MM.1S (cell line): ENCODE measurements around the gene JADE1.

Source experiments
- DNase-seq: peaks from one replicate; pipeline ENCODE4 v3.0.0-alpha.2; 2015
- H2AFZ ChIP-seq: fragments of 300-600 bp; sonication (generic); 2 replicates; pipeline ENCODE4 v1.6.0; 2016; ENCODE audit warnings: antibody characterized with exemption, low read length
- H3F3A ChIP-seq: fragments of 300-600 bp; sonication (generic); 2 replicates; pipeline ENCODE4 v1.6.1; 2016; ENCODE audit warnings: mild to moderate bottlenecking, antibody characterized with exemption, low read length, moderate library complexity, mixed read lengths; ENCODE audit not compliant: insufficient read depth
- H3K27ac ChIP-seq: fragments of 300-600 bp; sonication (generic); 2 replicates; pipeline ENCODE4 v1.5.1; 2016; ENCODE audit warnings: mild to moderate bottlenecking, low read length
- H3K27me3 ChIP-seq: fragments of 300-600 bp; sonication (generic); replicated peaks from 2 replicates; pipeline ENCODE4 v1.6.0; 2016; ENCODE audit warnings: low read length; ENCODE audit not compliant: insufficient read depth
- H3K36me3 ChIP-seq: fragments of 300-600 bp; sonication (generic); replicated peaks from 2 replicates; pipeline ENCODE4 v1.6.1; 2016; ENCODE audit warnings: mild to moderate bottlenecking, low read length, mixed read lengths; ENCODE audit not compliant: insufficient read depth
- H3K4me1 ChIP-seq: fragments of 300-600 bp; sonication (generic); 2 replicates; pipeline ENCODE4 v1.6.1; 2016; ENCODE audit warnings: low read length, mixed read lengths
- H3K4me2 ChIP-seq: fragments of 300-600 bp; sonication (generic); 2 replicates; pipeline ENCODE4 v1.6.0; 2016; ENCODE audit warnings: low read depth, low read length
- H3K4me3 ChIP-seq: fragments of 300-600 bp; sonication (generic); 2 replicates; pipeline ENCODE4 v1.5.1; 2016; ENCODE audit warnings: low read length, mixed read lengths
- H3K79me2 ChIP-seq: fragments of 300-600 bp; sonication (generic); 2 replicates; pipeline ENCODE4 v1.6.1; 2016; ENCODE audit warnings: mixed run types, low read length, mixed read lengths
- H3K9ac ChIP-seq: fragments of 300-600 bp; sonication (generic); 2 replicates; pipeline ENCODE4 v1.6.1; 2016; ENCODE audit warnings: low read length, mixed read lengths
- H3K9me2 ChIP-seq: fragments of 300-600 bp; sonication (generic); replicated peaks from 2 replicates; pipeline ENCODE4 v1.6.1; 2016; ENCODE audit warnings: mild to moderate bottlenecking, low read length, mixed read lengths; ENCODE audit not compliant: insufficient read depth
- H3K9me3 ChIP-seq: fragments of 300-600 bp; sonication (generic); replicated peaks from 2 replicates; pipeline ENCODE4 v1.6.1; 2016; ENCODE audit warnings: mild to moderate bottlenecking, low read length, mixed read lengths; ENCODE audit not compliant: insufficient read depth
- H4K20me1 ChIP-seq: fragments of 300-600 bp; sonication (generic); 2 replicates; pipeline ENCODE4 v1.6.1; 2016; ENCODE audit warnings: mild to moderate bottlenecking, low read length, moderate library complexity, mixed read lengths; ENCODE audit not compliant: insufficient read depth
- CTCF ChIP-seq: fragments of 300-600 bp; sonication (generic); IDR thresholded peaks from 2 replicates; pipeline ENCODE4 v1.5.1; 2016; ENCODE audit warnings: antibody characterized with exemption, low read length, mixed read lengths
- EZH2 ChIP-seq: fragments of 300-600 bp; sonication (generic); optimal IDR thresholded peaks from 2 replicates; pipeline ENCODE3; 2017; ENCODE audit warnings: low read depth, mild to moderate bottlenecking, antibody characterized with exemption, low read length, mixed read lengths
- EZH2phosphoT487 ChIP-seq: fragments of 300-600 bp; sonication (generic); IDR thresholded peaks from 2 replicates; pipeline ENCODE4 v1.6.1; 2018; ENCODE audit warnings: antibody characterized with exemption, low read length

Gene JADE1

GRCh38 chr4:128908735-128909134, 99.2 kb downstream of the JADE1 start:
- no peak for DNase-seq
- Histone ChIP-seq H4K20me1 (no peaks in the 10 kb centered on the region), H3K79me2 (no peaks in the 10 kb centered on the region), H3F3A (no peaks in the 10 kb centered on the region), H3K4me3 (no peak overlapping the region), H3K4me2 (no peak overlapping the region), H3K9ac (no peak overlapping the region), H3K9me3 (no peaks in the 10 kb centered on the region), H3K9me2 (no peaks in the 10 kb centered on the region), H3K4me1 (no peaks in the 10 kb centered on the region), H3K27ac (no peak overlapping the region), H2AFZ (no peak overlapping the region), H3K27me3 (no peaks in the 10 kb centered on the region), H3K36me3 (no peaks in the 10 kb centered on the region)
- TF ChIP-seq EZH2 (no peak), CTCF (no peak), EZH2phosphoT487 (no peak)

GRCh38 chr4:128913228-128913627, 103.7 kb downstream of the JADE1 start:
- no peaks in the 10 kb centered on the region for H3K79me2 ChIP-seq
- no peak for DNase-seq
- no peaks in the 10 kb centered on the region for H4K20me1 ChIP-seq
- H3K9me3 ChIP-seq, result no peaks in the 10 kb centered on the region
- H3F3A ChIP-seq, result no peaks in the 10 kb centered on the region
- H3K27ac ChIP-seq, result no peak overlapping the region
- no peaks in the 10 kb centered on the region for H3K4me1 ChIP-seq
- no peaks in the 10 kb centered on the region for H3K27me3 ChIP-seq
- no peak overlapping the region for H3K9ac ChIP-seq
- H3K9me2 ChIP-seq, result no peaks in the 10 kb centered on the region
- no peak overlapping the region for H3K4me3 ChIP-seq
- H3K36me3 ChIP-seq, result no peaks in the 10 kb centered on the region
- no peak overlapping the region for H2AFZ ChIP-seq
- no peak overlapping the region for H3K4me2 ChIP-seq
- no peak for TF ChIP-seq EZH2
- no peak for TF ChIP-seq CTCF

- no peaks in the 10 kb centered on the region for H3K4me1 ChIP-seq
- H3K9ac ChIP-seq, result no peak overlapping the region
- no peak for DNase-seq
- H3F3A ChIP-seq, result no peaks in the 10 kb centered on the region
- H2AFZ ChIP-seq, result no peak overlapping the region
- no peaks in the 10 kb centered on the region for H3K36me3 ChIP-seq
- H3K9me3 ChIP-seq, result no peaks in the 10 kb centered on the region
- H3K27me3 ChIP-seq, result no peaks in the 10 kb centered on the region
- no peak overlapping the region for H3K4me2 ChIP-seq
- H4K20me1 ChIP-seq, result no peaks in the 10 kb centered on the region
- TF ChIP-seq EZH2, result no peak
- no peak for TF ChIP-seq EZH2phosphoT487
- no peak for TF ChIP-seq CTCF
- no peak overlapping the region for H3K4me3 ChIP-seq
- H3K9me2 ChIP-seq, result no peaks in the 10 kb centered on the region
- H3K79me2 ChIP-seq, result no peaks in the 10 kb centered on the region
- no peak overlapping the region for H3K27ac ChIP-seq
These were observed 106.0 kb downstream of the JADE1 start for GRCh38 chr4:128915544-128915943.
